GM19035 (cell line): ENCODE data around the gene MBD2.

ENCODE experiments used
- ATAC-seq: cut with Tn5 transposase; IDR thresholded peaks from one replicate; pipeline ENCODE4 v1.9.1; 2021; ENCODE audit not compliant: unreplicated experiment

Gene MBD2

DNA sequence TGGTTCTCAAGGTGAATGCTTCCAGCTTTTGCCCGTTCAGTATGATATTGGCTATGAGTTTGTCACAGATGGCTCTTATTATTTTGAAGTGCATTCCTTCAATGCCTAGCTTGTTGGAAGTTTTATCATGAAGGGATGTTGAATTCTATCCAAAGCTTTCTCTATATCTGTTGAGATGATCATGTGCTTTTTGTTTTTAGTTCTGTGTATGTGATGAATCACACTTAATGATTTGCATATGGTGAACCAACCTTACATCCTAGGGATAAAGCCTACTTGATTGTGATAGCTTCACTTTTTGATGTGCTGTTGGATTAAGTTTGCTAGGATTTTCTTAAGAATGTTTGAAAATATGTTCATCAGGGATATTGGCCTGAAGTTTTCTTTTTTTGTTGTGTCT lies 112.1 kb downstream of the MBD2 start:
- no peak for ATAC-seq

DNA sequence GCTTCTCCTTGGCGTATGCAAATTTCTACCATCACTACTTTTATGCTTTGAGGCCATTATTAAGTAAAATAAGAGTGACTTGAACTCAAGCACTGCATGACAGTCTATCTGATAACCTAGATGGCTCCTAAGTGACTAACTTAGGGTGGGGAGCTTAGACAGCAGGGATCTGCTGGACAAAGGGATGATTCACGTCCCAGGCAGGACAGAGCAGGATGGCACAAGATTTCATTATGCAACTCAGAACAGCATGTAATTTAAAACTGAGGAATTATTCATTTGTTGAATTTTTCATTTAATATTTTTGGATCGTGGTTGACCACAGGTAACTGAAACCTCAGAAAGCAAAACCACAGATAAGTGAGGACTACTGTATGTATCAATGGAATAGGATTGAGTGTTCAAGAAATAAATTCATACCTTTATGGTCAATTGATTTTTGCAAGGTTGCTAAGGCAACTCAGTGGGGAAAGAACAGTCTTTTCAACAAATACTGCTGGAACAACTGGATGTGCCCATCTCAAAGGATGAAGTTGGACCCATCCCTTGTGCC lies 115.3 kb downstream of the MBD2 start:
- no peak for ATAC-seq

DNA sequence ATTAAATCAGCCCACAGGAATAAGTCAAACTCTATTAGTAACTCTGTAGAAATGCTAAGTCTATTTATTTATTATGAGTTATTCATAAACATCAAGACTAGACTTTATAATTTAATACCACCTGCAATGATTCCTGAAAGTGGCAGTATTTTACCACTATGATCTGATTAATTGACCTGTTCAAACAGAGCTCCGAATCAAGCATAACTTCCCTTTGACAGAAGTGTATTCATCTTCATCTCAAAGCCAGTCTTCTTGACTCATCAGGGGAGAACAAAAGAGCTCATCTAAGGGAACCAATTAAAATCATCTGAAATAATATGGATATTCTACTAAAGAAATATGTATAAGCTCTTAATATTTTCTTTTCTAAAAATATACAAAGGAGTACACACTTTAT lies 122.3 kb downstream of the MBD2 start:
- no peak for ATAC-seq
